ENCODE results near the gene ZMAT5. TPM values are rescaled to one million over a fixed set of nuclear protein-coding genes. Genes with fewer than 3 reads are reported as not detected.
A peak's percentile ranks its signal among the peaks of the same experiment; 100 is the strongest.

ZMAT5 gene
- total and polyA plus RNA-seq, 10 donors, result 15.1 to 27.0 (median 19.9) TPM

DNA sequence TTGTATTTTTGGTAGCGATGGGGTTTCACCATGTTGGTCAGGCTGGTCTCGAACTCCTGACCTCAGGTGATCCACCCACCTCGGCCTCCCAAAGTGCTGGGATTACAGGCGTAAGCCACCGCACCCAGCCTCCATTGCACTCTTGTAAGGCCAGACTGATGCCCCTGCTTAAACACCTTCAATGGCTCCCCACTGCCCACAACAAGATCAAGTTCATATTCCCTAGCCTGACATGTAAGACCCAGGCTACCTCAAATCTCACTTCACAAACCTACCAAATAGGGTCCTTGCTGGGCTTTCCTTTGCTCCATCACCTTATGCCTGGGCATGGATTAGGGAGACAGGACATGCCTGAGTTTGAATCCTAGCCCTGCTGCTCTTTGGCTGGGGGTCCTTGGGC, 13.4 kb upstream of the ZMAT5 start:
- intact Hi-C loops (cut with DNase I; ENCODE audit: low total_unique reads), result no loop called here
- H3K36me3 ChIP-seq, result no peaks in the 10 kb centered on the region
- WGBS, 5 donors, result 94 to 100% (median 98%) methylated on average over 5 of the region's 5 CpGs
- no peaks in the 10 kb centered on the region for H3K27me3 ChIP-seq (replicated peaks in 1 of 7)
- TF ChIP-seq CTCF (IDR thresholded peaks at IDR 0.05 in 8 of 11, conservative IDR thresholded peaks at IDR 0.05 in 3 of 11), result no peak
- TF ChIP-seq POLR2A (IDR thresholded peaks at IDR 0.05), result no peak
- TF ChIP-seq POLR2AphosphoS5 (IDR thresholded peaks at IDR 0.05), result no peak
- peaks cover 10 to 62% (median 41%) of the 10 kb centered on the region in 6 donors for H3K4me1 ChIP-seq
- no peak overlapping the region for H3K4me3 ChIP-seq
- peak overlapping the region in 4 of 8 donors; percentile 53 to 84 (median 66) for H3K27ac ChIP-seq
- H3K9me3 ChIP-seq, result no peaks in the 10 kb centered on the region
- no peak for DNase-seq

DNA sequence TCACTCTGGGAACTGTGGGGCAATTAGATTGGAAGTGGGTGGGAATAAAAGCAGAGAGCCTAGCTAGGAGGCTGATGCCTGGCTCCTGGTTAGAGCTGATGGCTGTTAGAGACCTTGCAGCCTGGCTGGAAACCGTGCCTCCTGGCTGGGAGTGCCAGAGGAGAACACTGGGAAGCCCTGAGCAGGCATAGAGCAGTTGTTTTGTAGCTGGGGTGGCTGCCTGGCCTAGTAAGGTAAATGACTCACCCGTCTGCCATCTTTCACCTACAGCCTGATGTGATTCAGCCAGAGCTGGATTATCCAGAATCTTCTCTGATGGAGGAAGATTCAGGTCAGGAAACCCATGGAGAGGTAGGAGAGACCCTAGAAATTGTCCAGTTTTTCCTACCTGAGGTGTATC, 6.4 kb upstream of the ZMAT5 start:
- DNase-seq, result no peak
- intact Hi-C loops (cut with DNase I; ENCODE audit: low total_unique reads), result no loop called here
- Histone ChIP-seq H3K27me3 (replicated peaks in 1 of 7) (no peaks in the 10 kb centered on the region), H3K4me3 (no peak overlapping the region), H3K27ac (no peak overlapping the region), H3K4me1 (peaks cover 5 to 17% (median 13%) of the 10 kb centered on the region in 6 donors), H3K36me3 (peaks cover 0 to 40% (median 22%) of the 10 kb centered on the region in 6 donors), H3K9me3 (no peaks in the 10 kb centered on the region)
- WGBS, 5 donors, result 70 to 97% (median 86%) methylated on average over 2 of the region's 2 CpGs
- TF ChIP-seq POLR2A (IDR thresholded peaks at IDR 0.05) (no peak), POLR2AphosphoS5 (IDR thresholded peaks at IDR 0.05) (no peak), CTCF (IDR thresholded peaks at IDR 0.05 in 8 of 11, conservative IDR thresholded peaks at IDR 0.05 in 3 of 11) (no peak)

GRCh38 chr22:29772170-29772641, 5.4 kb upstream of the ZMAT5 start:
- intact Hi-C loops (cut with DNase I; ENCODE audit: low total_unique reads), result no loop called here
- DNase-seq, result no peak
- 55 to 77% (median 65%) methylated on average over 4 to 5 of the region's 5 CpGs for WGBS, 5 donors

More at GRCh38 chr22:29772170-29772641, 5.4 kb upstream of the ZMAT5 start:
- Histone ChIP-seq H3K9me3 (no peaks in the 10 kb centered on the region), H3K36me3 (peaks cover 0 to 40% (median 22%) of the 10 kb centered on the region in 6 donors), H3K27me3 (replicated peaks in 1 of 7) (no peaks in the 10 kb centered on the region), H3K4me1 (peaks cover 11 to 26% (median 19%) of the 10 kb centered on the region in 6 donors), H3K27ac (no peak overlapping the region), H3K4me3 (no peak overlapping the region)
- TF ChIP-seq CTCF (IDR thresholded peaks at IDR 0.05 in 8 of 11, conservative IDR thresholded peaks at IDR 0.05 in 3 of 11), result peak in 1 of 11 experiments; percentile 16
- TF ChIP-seq POLR2A (IDR thresholded peaks at IDR 0.05), result no peak
